WTC11 (cell line): ENCODE data around the gene NFIC. TPM values are rescaled to one million over a fixed set of nuclear protein-coding genes. Genes with fewer than 3 reads are reported as not detected.

Source experiments
- ATAC-seq: fragments of 200-7000 bp; cut with Tn5 transposase; 2 replicates; pipeline ENCODE4 v1.10.0; 2021; ENCODE audit warnings: mild to moderate bottlenecking, moderate library complexity
- CTCF ChIA-PET: fragments of 300-600 bp; sonication (Branson Sonifier 250); formaldehyde crosslinking; loops from one replicate; lab custom pipeline; 2021; ENCODE audit warnings: antibody characterized with exemption; lab: Charles Lee
- POLR2A ChIA-PET: fragments of 350-600 bp; sonication (Branson Sonifier 250); formaldehyde crosslinking; loops from one replicate; lab custom pipeline; 2021; ENCODE audit warnings: antibody characterized with exemption; lab: Charles Lee
- DNase-seq: peaks from one replicate; pipeline ENCODE4 v3.0.0; 2021; ENCODE audit warnings: low spot score
- H3K27ac Mint-ChIP-seq: 2 replicates; pipeline ENCODE4 v1.8.0; 2021; ENCODE audit warnings: mixed read lengths
- H3K27me3 Mint-ChIP-seq: 2 replicates; pipeline ENCODE4 v1.8.0; 2021; ENCODE audit warnings: low read depth, mild to moderate bottlenecking, moderate library complexity, mixed read lengths
- H3K36me3 Mint-ChIP-seq: 2 replicates; pipeline ENCODE4 v1.8.0; 2021; ENCODE audit warnings: mixed read lengths
- H3K4me1 Mint-ChIP-seq: 2 replicates; pipeline ENCODE4 v1.8.0; 2022; ENCODE audit warnings: mixed read lengths
- H3K4me3 Mint-ChIP-seq: 2 replicates; pipeline ENCODE4 v1.8.0; 2021; ENCODE audit warnings: mild to moderate bottlenecking, moderate library complexity, mixed read lengths
- H3K9me3 Mint-ChIP-seq: 2 replicates; pipeline ENCODE4 v1.8.0; 2021; ENCODE audit warnings: mixed read lengths
- ATF2 ChIP-seq: sonication (generic); formaldehyde crosslinking; IDR thresholded peaks from 2 replicates; pipeline ENCODE4 v1.8.1; 2022; ENCODE audit warnings: low read depth, missing genetic modification reagents, borderline replicate concordance
- CBFB ChIP-seq: sonication (generic); formaldehyde crosslinking; IDR thresholded peaks from 2 replicates; pipeline ENCODE4 v1.8.1; 2022; ENCODE audit warnings: mild to moderate bottlenecking, low read depth, missing genetic modification reagents
- CREB1 ChIP-seq: sonication (generic); formaldehyde crosslinking; IDR thresholded peaks from 2 replicates; pipeline ENCODE4 v1.8.0; 2023; ENCODE audit warnings: mild to moderate bottlenecking, missing genetic modification reagents
- CREM ChIP-seq: sonication (generic); formaldehyde crosslinking; IDR thresholded peaks from 2 replicates; pipeline ENCODE4 v1.8.1; 2022; ENCODE audit warnings: mild to moderate bottlenecking, missing genetic modification reagents, moderate library complexity
- E2F4 ChIP-seq: sonication (generic); formaldehyde crosslinking; IDR thresholded peaks from 2 replicates; pipeline ENCODE4 v1.8.1; 2022; ENCODE audit warnings: low read depth, mild to moderate bottlenecking, moderate library complexity, missing genetic modification reagents, borderline replicate concordance
- ELF4 ChIP-seq: sonication (generic); formaldehyde crosslinking; IDR thresholded peaks from 2 replicates; pipeline ENCODE4 v1.8.1; 2022; ENCODE audit warnings: low read depth, mild to moderate bottlenecking, moderate library complexity, missing genetic modification reagents
- FOXK1 ChIP-seq: sonication (generic); formaldehyde crosslinking; IDR thresholded peaks from 2 replicates; pipeline ENCODE4 v1.8.0; 2022; ENCODE audit warnings: mild to moderate bottlenecking, moderate library complexity, missing genetic modification reagents
- FOXP1 ChIP-seq: sonication (generic); formaldehyde crosslinking; IDR thresholded peaks from 2 replicates; pipeline ENCODE4 v1.8.0; 2022; ENCODE audit warnings: missing genetic modification reagents, mild to moderate bottlenecking, moderate library complexity, borderline replicate concordance
- JAZF1 ChIP-seq: fragments of 250-450 bp; sonication (Bioruptor Pico); IDR thresholded peaks from 2 replicates; pipeline ENCODE4 v1.9.0; 2021; ENCODE audit warnings: moderate library complexity, mild to moderate bottlenecking, inconsistent platforms
- MXD4 ChIP-seq: fragments of 250-450 bp; sonication (Bioruptor Pico); IDR thresholded peaks from 2 replicates; pipeline ENCODE4 v1.8.0; 2021; ENCODE audit warnings: mild to moderate bottlenecking, moderate library complexity, borderline replicate concordance
- OVOL2 ChIP-seq: fragments of 250-450 bp; sonication (Bioruptor Pico); IDR thresholded peaks from 2 replicates; pipeline ENCODE4 v1.9.0; 2021; ENCODE audit warnings: mild to moderate bottlenecking, borderline replicate concordance
- PRRX2 ChIP-seq: fragments of 250-450 bp; sonication (Bioruptor Pico); IDR thresholded peaks from 2 replicates; pipeline ENCODE4 v1.8.0; 2021; ENCODE audit warnings: mild to moderate bottlenecking
- RORB ChIP-seq: fragments of 250-450 bp; sonication (Bioruptor Pico); IDR thresholded peaks from 2 replicates; pipeline ENCODE4 v1.9.0; 2021; ENCODE audit warnings: mild to moderate bottlenecking
- SP1 ChIP-seq: sonication (generic); formaldehyde crosslinking; conservative IDR thresholded peaks from 2 replicates; pipeline ENCODE4 v1.8.1; 2022; ENCODE audit warnings: missing genetic modification reagents
- TCF7 ChIP-seq: sonication (generic); formaldehyde crosslinking; IDR thresholded peaks from 2 replicates; pipeline ENCODE4 v1.8.0; 2022; ENCODE audit warnings: mild to moderate bottlenecking, low read depth, missing genetic modification reagents, moderate library complexity
- TEAD1 ChIP-seq: sonication (generic); formaldehyde crosslinking; IDR thresholded peaks from 2 replicates; pipeline ENCODE4 v1.8.0; 2022; ENCODE audit warnings: mild to moderate bottlenecking, missing genetic modification reagents
- TP53 ChIP-seq: sonication (generic); formaldehyde crosslinking; IDR thresholded peaks from 2 replicates; pipeline ENCODE4 v1.8.1; 2023; ENCODE audit warnings: mild to moderate bottlenecking, missing genetic modification reagents
- USF2 ChIP-seq: sonication (generic); formaldehyde crosslinking; IDR thresholded peaks from 2 replicates; pipeline ENCODE4 v1.8.1; 2023; ENCODE audit warnings: mild to moderate bottlenecking, missing genetic modification reagents, moderate library complexity
- ZBTB21 ChIP-seq: sonication (generic); formaldehyde crosslinking; IDR thresholded peaks from 2 replicates; pipeline ENCODE4 v1.8.1; 2023; ENCODE audit warnings: mild to moderate bottlenecking, missing genetic modification reagents, borderline replicate concordance
- ZNF121 ChIP-seq: sonication (generic); formaldehyde crosslinking; IDR thresholded peaks from 2 replicates; pipeline ENCODE4 v1.8.0; 2023; ENCODE audit warnings: missing genetic modification reagents
- ZNF416 ChIP-seq: fragments of 250-450 bp; sonication (Bioruptor Pico); IDR thresholded peaks from 2 replicates; pipeline ENCODE4 v1.9.0; 2021; ENCODE audit warnings: mild to moderate bottlenecking, inconsistent platforms
- ZNF423 ChIP-seq: fragments of 250-450 bp; sonication (Bioruptor Pico); IDR thresholded peaks from 2 replicates; pipeline ENCODE4 v2.1.2; 2022; ENCODE audit warnings: mild to moderate bottlenecking, moderate library complexity
- ZNF512 ChIP-seq: sonication (generic); formaldehyde crosslinking; IDR thresholded peaks from 2 replicates; pipeline ENCODE4 v1.8.1; 2022; ENCODE audit warnings: missing genetic modification reagents, borderline replicate concordance
- ZNF671 ChIP-seq: fragments of 250-450 bp; sonication (Bioruptor Pico); IDR thresholded peaks from 2 replicates; pipeline ENCODE4 v1.8.0; 2021; ENCODE audit warnings: mild to moderate bottlenecking
- total RNA-seq: library from RNA; stranded (reverse); gene quantifications from 3 replicates; pipeline ENCODE4 v1.2.3, GENCODE V29; 2021

The NFIC gene
- total RNA-seq, 1 experiment from 2014 or later, result 3.5 TPM

- Mint-ChIP-seq H3K36me3 (peaks cover under 1% of the 10 kb centered on the region), H3K4me3 (no peak overlapping the region), H3K4me1 (peaks cover 23% of the 10 kb centered on the region), H3K27me3 (no peaks in the 10 kb centered on the region), H3K9me3 (no peaks in the 10 kb centered on the region), H3K27ac (no peak overlapping the region)
- POLR2A ChIA-PET, result no interaction called here
- CTCF ChIA-PET, result interaction anchor here (0.7 to 1.6 kb wide), 4 partner anchors 18 to 317 kb away, joined by 3 to 8 read pairs (median 4); partner anchors contain the start of gene NCLN
- TF ChIP-seq FOXK1 (CRISPR knock-in tag), result no peak
- TF ChIP-seq TCF7 (CRISPR knock-in tag), result no peak
- no peak for TF ChIP-seq E2F4
- ATAC-seq (no peak), DNase-seq (no peak)
These were observed 136.7 kb downstream of the NFIC start for GRCh38 chr19:3503036-3503572.

- Mint-ChIP-seq H3K27ac (peak overlapping the region; percentile 34), H3K4me3 (peak overlapping the region; percentile 88), H3K27me3 (no peaks in the 10 kb centered on the region; the same call in 1 of the 2 replicates), H3K9me3 (no peaks in the 10 kb centered on the region), H3K4me1 (peaks cover 23% of the 10 kb centered on the region), H3K36me3 (peaks cover 8% of the 10 kb centered on the region; the same call in 1 of the 2 replicates)
- TF ChIP-seq PRRX2, result no peak
- TF ChIP-seq ZNF671, result no peak
- no peak for TF ChIP-seq ZBTB21
- TF ChIP-seq ZNF416 (CRISPR knock-in tag), result no peak
- TF ChIP-seq TP53 (CRISPR knock-in tag), result no peak
- no peak for TF ChIP-seq TEAD1 (CRISPR knock-in tag)
- no peak for TF ChIP-seq CREB1
- TF ChIP-seq ATF2 (CRISPR knock-in tag), result no peak
- TF ChIP-seq JAZF1 (CRISPR knock-in tag), result no peak
- no peak for TF ChIP-seq FOXK1 (CRISPR knock-in tag)
- TF ChIP-seq RORB (CRISPR knock-in tag), result no peak
- TF ChIP-seq ZNF121 (CRISPR knock-in tag), result no peak
- TF ChIP-seq ELF4, result no peak
- ATAC-seq (no peak), DNase-seq (no peak)
- POLR2A ChIA-PET, result no interaction called here
- CTCF ChIA-PET, result interaction anchor here (0.6 to 0.8 kb wide), 3 partner anchors 12 to 154 kb away, joined by 3 to 4 read pairs (median 3); no protein-coding TSS in a partner anchor
These were observed 138.4 kb downstream of the NFIC start for GRCh38 chr19:3504735-3505134.

- ChIA-PET CTCF (interaction anchor here (0.6 to 1.4 kb wide), 3 partner anchors 70 to 155 kb away, joined by 3 to 6 read pairs (median 4); no protein-coding TSS in a partner anchor), POLR2A (no interaction called here)
- ATAC-seq (peak; percentile 84), DNase-seq (peak; percentile 97)
- H3K36me3 Mint-ChIP-seq, result peaks cover 12% of the 10 kb centered on the region; the same call in 1 of the 2 replicates
- peak within 1 kb of the TSS; percentile 88 for H3K4me3 Mint-ChIP-seq
- no peaks in the 10 kb centered on the region; the same call in 1 of the 2 replicates for H3K27me3 Mint-ChIP-seq
- H3K27ac Mint-ChIP-seq, result peak within 1 kb of the TSS; percentile 99
- peaks cover 21% of the 10 kb centered on the region for H3K4me1 Mint-ChIP-seq
- no peaks in the 10 kb centered on the region for H3K9me3 Mint-ChIP-seq
- TF ChIP-seq CBFB (CRISPR knock-in tag), result 0 out of 2 replicates have a peak, but pooled peaks have one; percentile 78
- TF ChIP-seq USF2, result peak; percentile 48; the same call in 1 of the 2 replicates
- no peak for TF ChIP-seq MXD4
- peak; percentile 91 for TF ChIP-seq SP1
- TF ChIP-seq OVOL2, result no peak
- TF ChIP-seq ZNF423 (CRISPR knock-in tag), result no peak
- TF ChIP-seq FOXP1 (CRISPR knock-in tag), result peak; percentile 61; the same call in 1 of the 2 replicates
- no peak for TF ChIP-seq ZNF512 (CRISPR knock-in tag)
- peak; percentile 76; the same call in 1 of the 2 replicates for TF ChIP-seq E2F4
- TF ChIP-seq RORB (CRISPR knock-in tag), result no peak
- 0 out of 2 replicates have a peak, but pooled peaks have one; percentile 23 for TF ChIP-seq ZNF416 (CRISPR knock-in tag)
- TF ChIP-seq CREM (CRISPR knock-in tag), result peak; percentile 93
These were observed 139.4 kb downstream of the NFIC start, which contains the start of gene FZR1 for GRCh38 chr19:3505598-3506383. FZR1 (plus strand) TSS chr19:3506311; CDS start chr19:3522990, 16,679 bp downstream.
